ENCODE data around the gene HELT. TPM values are rescaled to one million over a fixed set of nuclear protein-coding genes. Genes with fewer than 3 reads are reported as not detected.

HELT gene
- total and polyA plus RNA-seq, 10 of the 15 experiments (the other 5 are each of a cell fraction or from before 2014, with no cell fraction given): not detected

DNA sequence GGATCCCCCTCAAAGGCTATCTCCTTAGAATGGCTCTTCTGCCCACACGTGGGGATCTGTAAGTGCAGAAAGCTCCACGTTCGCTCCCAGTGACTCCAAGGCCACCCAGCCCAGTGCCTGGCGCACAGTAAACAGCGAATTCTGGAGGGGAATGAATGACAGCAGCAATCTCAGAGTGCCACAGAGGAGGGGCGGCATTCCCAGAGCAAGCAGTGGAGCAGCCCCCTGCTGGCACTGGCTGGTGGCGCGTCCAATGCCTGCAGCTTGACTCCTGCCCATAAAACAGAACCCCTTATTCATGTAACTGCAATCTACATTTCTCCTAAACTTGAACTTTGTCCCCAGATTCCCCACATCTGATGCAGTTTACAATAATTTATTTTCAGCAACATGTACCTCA lies 6.9 kb upstream of the HELT start:
- CTCF ChIA-PET: interaction anchor here (0.7 to 1.9 kb wide), 8 partner anchors 12 to 296 kb away, joined by 3 to 8 read pairs (median 4); no protein-coding TSS in a partner anchor
- Histone ChIP-seq H3K9me3 (replicated peaks; ENCODE audit: control insufficient read depth, insufficient read depth, low read length) (no peaks in the 10 kb centered on the region), H3K27me3 (replicated peaks in 1 of 2; ENCODE audit: control insufficient read depth in 2 of 2, insufficient read depth in 2 of 2, low read length in 1 of 2) (peaks cover 9 to 14% of the 10 kb centered on the region in 2 experiments), H2AFZ (ENCODE audit: control insufficient read depth, low read depth, low read length) (no peak overlapping the region), H4K20me1 (ENCODE audit: control insufficient read depth, insufficient read depth) (no peaks in the 10 kb centered on the region; the same call in 1 of the 2 replicates), H3K79me2 (ENCODE audit: control insufficient read depth, insufficient read depth, low read length) (no peaks in the 10 kb centered on the region), H3K4me3 (no peak overlapping the region), H3K36me3 (ENCODE audit: control insufficient read depth in 2 of 2, insufficient read depth in 2 of 2, low read length in 1 of 2) (no peaks in the 10 kb centered on the region), H3K4me1 (ENCODE audit: control insufficient read depth, insufficient read depth, low read length) (no peaks in the 10 kb centered on the region), H3K27ac (ENCODE audit: control insufficient read depth, insufficient read depth) (no peak overlapping the region), H3K9ac (ENCODE audit: control insufficient read depth, insufficient read depth, low read length) (no peak overlapping the region), H3K4me2 (ENCODE audit: control insufficient read depth, insufficient read depth) (no peak overlapping the region)
- FAIRE-seq (no peak), ATAC-seq (peak; percentile 84), DNase-seq (ENCODE audit: low read depth, low spot score) (no peak)
- TF ChIP-seq YBX1 (IDR thresholded peaks at IDR 0.05) (no peak), CREM (IDR thresholded peaks at IDR 0.05; ENCODE audit: low read depth) (no peak), SMC3 (IDR thresholded peaks at IDR 0.05; ENCODE audit: borderline replicate concordance, low read length) (0 out of 2 replicates have a peak, but pooled peaks have one; percentile 12)
- TF ChIP-seq, protein P1, sequence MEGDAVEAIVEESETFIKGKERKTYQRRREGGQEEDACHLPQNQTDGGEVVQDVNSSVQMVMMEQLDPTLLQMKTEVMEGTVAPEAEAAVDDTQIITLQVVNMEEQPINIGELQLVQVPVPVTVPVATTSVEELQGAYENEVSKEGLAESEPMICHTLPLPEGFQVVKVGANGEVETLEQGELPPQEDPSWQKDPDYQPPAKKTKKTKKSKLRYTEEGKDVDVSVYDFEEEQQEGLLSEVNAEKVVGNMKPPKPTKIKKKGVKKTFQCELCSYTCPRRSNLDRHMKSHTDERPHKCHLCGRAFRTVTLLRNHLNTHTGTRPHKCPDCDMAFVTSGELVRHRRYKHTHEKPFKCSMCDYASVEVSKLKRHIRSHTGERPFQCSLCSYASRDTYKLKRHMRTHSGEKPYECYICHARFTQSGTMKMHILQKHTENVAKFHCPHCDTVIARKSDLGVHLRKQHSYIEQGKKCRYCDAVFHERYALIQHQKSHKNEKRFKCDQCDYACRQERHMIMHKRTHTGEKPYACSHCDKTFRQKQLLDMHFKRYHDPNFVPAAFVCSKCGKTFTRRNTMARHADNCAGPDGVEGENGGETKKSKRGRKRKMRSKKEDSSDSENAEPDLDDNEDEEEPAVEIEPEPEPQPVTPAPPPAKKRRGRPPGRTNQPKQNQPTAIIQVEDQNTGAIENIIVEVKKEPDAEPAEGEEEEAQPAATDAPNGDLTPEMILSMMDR (IDR thresholded peaks at IDR 0.05 in 2 of 3, conservative IDR thresholded peaks at IDR 0.05 in 1 of 3; ENCODE audit: control insufficient read depth in 2 of 3, extremely low read depth in 1 of 3, insufficient read depth in 1 of 3, low read depth in 3 of 3, low read length in 3 of 3): peak; percentile 47 to 68 (median 49)
- BruUV-seq (replicated peaks): no TSS peak
- RAD21 ChIA-PET (ENCODE audit: unreplicated experiment): interaction anchor here (1.4 kb wide), 1 partner anchor 266 kb away, joined by 6 read pairs; no protein-coding TSS in a partner anchor
- intact Hi-C loops (cut with micrococcal nuclease; ENCODE audit: unreplicated experiment): no loop called here
- SMC1A ChIA-PET (ENCODE audit: uncharacterized antibody, unreplicated experiment): interaction anchor here (1.5 kb wide), 1 partner anchor 21 kb away, joined by 5 read pairs; no protein-coding TSS in a partner anchor
- in situ Hi-C loops (cut with MboI): no loop called here
- 20% methylated on average over 8 of the region's 8 CpGs for WGBS (ENCODE audit: insufficient coverage, insufficient replicate concordance, low lambda C conversion rate, missing lambda C conversion rate)
- POLR2A ChIA-PET: no interaction called here

Measured in GM12878 (cell line).